ENCODE results near the gene NAAA.
"Not testable (repeated sequence)": the region's sequence is repeated elsewhere in the genome, so short reads cannot be mapped to it uniquely, and the experiment has no call there.

NAAA gene

GRCh38 chr4:75916091-75916661 lies 24.6 kb downstream of the NAAA start:
- DNase-seq = peak in 1 of 2 experiments; percentile 51

DNA sequence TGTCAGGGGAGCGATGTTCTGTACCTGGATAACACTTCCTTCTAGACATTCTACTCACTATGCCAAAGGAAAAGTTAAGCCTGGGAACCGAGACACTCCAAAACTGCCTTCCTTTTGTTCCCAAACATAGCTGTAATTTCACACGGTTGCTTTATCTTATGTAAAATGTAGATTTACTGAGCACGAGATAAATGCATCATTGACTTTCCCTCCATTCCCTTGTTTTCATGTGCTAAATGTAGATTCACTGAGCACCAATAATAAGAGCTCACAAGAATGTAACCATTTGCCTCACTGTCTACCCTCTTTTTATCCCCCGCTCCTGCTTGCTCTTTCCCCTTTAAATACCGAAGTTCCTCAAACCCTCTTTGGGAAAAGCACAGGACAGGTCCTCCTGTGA lies 27.8 kb downstream of the NAAA start:
- no peak for DNase-seq

DNA sequence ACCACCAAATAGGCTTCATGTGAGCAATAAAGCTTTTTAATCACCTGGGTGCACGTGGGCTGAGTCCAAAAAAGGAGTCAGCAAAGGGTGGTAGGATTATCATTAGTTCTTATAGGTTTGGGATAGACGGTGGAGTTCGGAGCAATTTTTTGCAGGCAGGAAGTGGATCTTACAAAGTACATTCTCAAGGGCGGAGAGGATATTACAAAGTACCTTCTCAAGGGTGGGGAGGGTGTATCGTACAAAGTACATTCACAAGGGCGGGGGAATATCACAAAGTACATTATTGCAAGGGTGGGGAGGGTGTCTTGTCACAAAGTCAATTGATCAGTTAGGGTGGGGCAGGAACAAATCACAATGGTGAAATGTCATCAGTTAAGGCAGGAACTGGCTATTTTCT lies 30.0 kb downstream of the NAAA start:
- not testable (repeated sequence) for DNase-seq

- DNase-seq = no peak
Observed at GRCh38 chr4:75909405-75909804, 31.4 kb downstream of the NAAA start.

GRCh38 chr4:75908555-75908954 lies 32.3 kb downstream of the NAAA start:
- DNase-seq = no peak

DNA sequence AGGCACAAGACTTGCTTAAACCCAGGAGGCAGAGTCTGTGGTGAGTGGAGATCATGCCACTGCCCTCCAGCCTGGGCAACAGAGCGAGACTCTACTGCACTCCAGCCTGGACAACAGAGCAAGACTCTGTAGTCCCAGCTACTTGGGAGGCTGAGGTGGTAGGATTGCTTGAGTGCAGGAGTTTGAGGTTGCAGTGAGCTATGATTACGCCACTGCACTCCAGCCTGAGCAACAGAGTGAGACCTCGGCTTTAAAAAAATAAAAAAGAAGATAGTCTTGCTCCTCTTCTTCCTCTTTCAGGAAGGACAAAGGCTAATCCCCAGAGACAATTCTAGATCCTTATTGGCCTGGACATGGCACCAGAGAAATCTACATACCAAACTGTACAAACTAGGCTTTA lies 32.8 kb downstream of the NAAA start:
- DNase-seq = no peak

GRCh38 chr4:75904076-75904475 lies 36.7 kb downstream of the NAAA start:
- no peak for DNase-seq

- no peak for DNase-seq
Observed at GRCh38 chr4:75902352-75902751, 38.5 kb downstream of the NAAA start, which contains the start of gene PPEF2. Gene PPEF2 (minus strand): TSS chr4:75902452. CDS start chr4:75896325, 6,127 bp downstream.

- no peak for DNase-seq
Observed at GRCh38 chr4:75898536-75898935, 42.3 kb downstream of the NAAA start.

DNA sequence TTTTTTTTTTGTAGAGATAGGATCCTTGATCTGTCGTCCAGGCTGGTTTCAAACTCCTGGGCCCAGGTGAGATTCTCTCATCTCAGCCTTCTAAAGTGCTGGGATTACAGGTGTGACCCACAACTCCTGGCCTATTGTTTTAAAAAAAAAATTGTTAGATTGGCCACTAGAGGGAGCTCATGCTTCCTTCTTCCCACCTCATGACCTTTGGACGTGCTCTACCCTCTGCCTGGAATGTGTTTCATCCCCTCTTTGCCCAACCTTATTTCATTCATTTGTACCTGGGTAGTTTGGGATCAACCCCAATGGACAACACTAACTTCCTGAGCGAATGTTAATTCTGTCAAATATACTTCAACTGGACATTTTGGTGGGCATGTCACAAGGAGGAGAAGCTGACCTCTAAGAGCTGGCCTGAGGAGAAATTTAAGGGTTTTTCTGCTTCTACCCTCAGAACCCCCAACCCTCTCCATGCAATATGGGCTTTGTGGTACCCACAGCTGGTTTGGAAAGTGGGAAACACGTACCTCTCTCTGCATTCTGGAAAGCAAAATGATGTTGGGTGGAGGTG lies 45.0 kb downstream of the NAAA start:
- DNase-seq = peak; percentile 1 to 20

- no peak for DNase-seq
Observed at GRCh38 chr4:75892508-75892907, 48.3 kb downstream of the NAAA start.

GRCh38 chr4:75891611-75892010 lies 49.2 kb downstream of the NAAA start:
- DNase-seq = no peak

- DNase-seq = no peak
Observed at GRCh38 chr4:75889537-75890199, 51.1 kb downstream of the NAAA start.

DNA sequence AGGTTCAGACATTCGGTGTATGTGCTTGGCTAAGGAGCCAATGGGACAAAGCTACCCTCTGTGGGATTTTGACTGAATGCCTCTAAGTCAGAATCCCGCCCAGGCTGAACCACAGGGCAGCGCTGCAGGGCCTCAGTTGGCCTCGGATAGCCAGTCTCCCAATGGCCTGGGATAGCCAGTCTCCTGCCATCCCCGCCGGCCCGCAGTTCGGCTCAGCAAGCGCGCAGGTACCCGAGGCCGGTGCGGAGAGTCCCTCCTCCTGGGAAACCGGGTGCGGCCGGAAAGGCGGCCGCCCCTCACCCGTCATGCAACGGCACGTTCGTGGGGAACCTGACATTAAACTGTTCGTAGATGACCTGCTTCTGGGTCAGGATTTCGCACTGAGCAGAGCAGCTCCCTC lies 54.7 kb downstream of the NAAA start:
- DNase-seq = no peak

DNA sequence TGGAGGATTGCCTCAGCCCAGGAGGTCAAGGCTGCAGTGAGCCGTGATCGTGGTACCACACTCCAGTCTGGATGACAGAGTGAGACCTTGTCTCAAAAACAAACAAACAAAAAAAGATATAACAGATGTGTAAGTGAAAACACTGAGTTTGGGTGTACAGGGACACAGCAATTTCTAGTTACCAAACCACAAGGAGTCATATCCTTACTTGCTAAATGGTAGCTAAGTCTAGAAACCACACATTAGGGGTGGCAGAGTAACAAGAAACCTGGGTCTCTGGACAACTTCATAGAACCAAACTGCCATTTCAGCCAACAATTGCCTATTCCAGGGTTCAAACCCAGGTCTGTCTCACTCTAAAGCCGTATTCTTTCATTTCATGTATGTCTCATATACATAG lies 59.3 kb downstream of the NAAA start:
- no peak for DNase-seq

DNA sequence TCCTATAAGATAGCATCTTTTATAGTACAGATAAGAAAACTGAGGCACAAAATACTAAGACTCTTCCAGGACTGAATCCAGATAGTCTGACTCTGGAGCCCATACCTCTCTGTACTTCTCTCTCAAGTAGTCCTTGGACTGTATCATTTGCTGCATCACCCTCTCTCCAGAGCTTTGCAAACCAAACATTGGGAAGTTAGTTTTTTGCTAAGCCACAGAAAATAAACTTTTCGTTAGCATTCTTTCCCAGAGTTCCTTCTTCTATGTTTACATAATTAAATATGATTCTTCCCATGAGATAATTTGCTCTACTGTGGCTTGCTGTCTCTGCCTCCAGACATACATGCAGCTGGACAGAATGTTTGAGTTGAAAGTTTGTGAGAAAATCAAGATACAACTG lies 60.5 kb downstream of the NAAA start:
- no peak for DNase-seq

GRCh38 chr4:75878246-75878756 lies 62.5 kb downstream of the NAAA start:
- DNase-seq = no peak

DNA sequence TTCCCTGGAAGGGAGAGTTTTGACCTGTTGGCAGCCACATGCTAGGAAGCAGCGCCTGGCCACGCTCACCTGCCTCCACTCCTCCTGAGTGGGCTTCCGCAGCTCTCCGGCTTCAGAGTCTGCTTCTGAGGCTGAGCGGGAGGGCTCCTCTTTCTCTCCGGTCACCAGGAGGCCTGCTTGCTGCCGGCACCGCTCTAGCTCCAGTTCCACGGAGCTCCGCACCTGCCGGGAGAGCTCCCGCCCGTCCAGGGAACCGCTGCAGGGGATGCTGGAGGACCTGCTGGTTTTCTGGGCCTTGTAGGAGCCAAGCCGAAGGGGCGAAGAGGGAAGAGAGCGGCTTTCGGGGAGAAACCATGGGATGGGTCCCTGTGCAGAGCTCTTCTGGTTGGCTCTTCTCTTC lies 64.6 kb downstream of the NAAA start:
- DNase-seq = no peak

GRCh38 chr4:75869100-75869499 lies 71.7 kb downstream of the NAAA start:
- no peak for DNase-seq

- no peak for DNase-seq
Observed at GRCh38 chr4:75867130-75867529, 73.7 kb downstream of the NAAA start.

All from NCI-H1930 (cell line).